22Rv1 (cell line): ENCODE results near the gene INTS6.

ENCODE experiments used
- H3K27ac ChIP-seq: fragments of 450-650 bp; 2 replicates; pipeline ENCODE4 v1.5.1; 2017
- CTCF ChIP-seq: fragments of 450-650 bp; IDR thresholded peaks from 2 replicates; pipeline ENCODE4 v1.5.1; 2017; ENCODE audit warnings: mild to moderate bottlenecking
- ZFX ChIP-seq: fragments of 450-650 bp; IDR thresholded peaks from 2 replicates; pipeline ENCODE4 v1.6.1; 2017; ENCODE audit warnings: antibody characterized with exemption, borderline replicate concordance

INTS6 gene

GRCh38 chr13:51452361-51453206, at the start of gene INTS6:
TSS of gene INTS6 (minus strand) at chr13:51453036. CDS start at chr13:51452525, 511 bp downstream.
- H3K27ac ChIP-seq: peak within 1 kb of the TSS; percentile 96
- TF ChIP-seq ZFX (no peak), CTCF (no peak)

GRCh38 chr13:51502153-51502651, 49.4 kb upstream of the INTS6 start:
- H3K27ac ChIP-seq: no peak overlapping the region

GRCh38 chr13:51501592-51502152, 48.8 kb upstream of the INTS6 start:
- no peak for TF ChIP-seq CTCF
- H3K27ac ChIP-seq: no peak overlapping the region

More at GRCh38 chr13:51502153-51502651, 49.4 kb upstream of the INTS6 start:
- TF ChIP-seq CTCF (no peak), ZFX (no peak)

GRCh38 chr13:51501096-51501495, 48.3 kb upstream of the INTS6 start:
- TF ChIP-seq CTCF (no peak), ZFX (no peak)
- H3K27ac ChIP-seq: no peak overlapping the region

GRCh38 chr13:51500687-51501086, 47.9 kb upstream of the INTS6 start:
- H3K27ac ChIP-seq: no peak overlapping the region
- TF ChIP-seq CTCF (no peak), ZFX (no peak)

- no peak for TF ChIP-seq CTCF
- no peak for TF ChIP-seq ZFX
These were observed 47.0 kb upstream of the INTS6 start for GRCh38 chr13:51499841-51500240.

GRCh38 chr13:51495316-51495715, 42.5 kb upstream of the INTS6 start:
- no peak overlapping the region for H3K27ac ChIP-seq
- no peak for TF ChIP-seq CTCF
- no peak for TF ChIP-seq ZFX

More at GRCh38 chr13:51499841-51500240, 47.0 kb upstream of the INTS6 start:
- no peak overlapping the region for H3K27ac ChIP-seq
